Measurements from ENCODE around the gene NFILZ.

- TF ChIP-seq CTCF (IDR thresholded peaks at IDR 0.05): no peak
- no peak for TF ChIP-seq POLR2A (IDR thresholded peaks at IDR 0.05)
These were observed 34.8 kb upstream of the NFILZ start for GRCh38 chr19:8595651-8596050.

Data from esophagus squamous epithelium (tissue), 4 donors.